HG02588 (cell line): ENCODE measurements around the gene DEPDC4.
"Not testable (repeated sequence)": the region's sequence is repeated elsewhere in the genome, so short reads cannot be mapped to it uniquely, and the experiment has no call there.

Experiments
- ATAC-seq: cut with Tn5 transposase; IDR thresholded peaks from one replicate; pipeline ENCODE4 v1.9.1; 2021; ENCODE audit warnings: mild to moderate bottlenecking, moderate library complexity; ENCODE audit not compliant: unreplicated experiment

DEPDC4 gene

DNA sequence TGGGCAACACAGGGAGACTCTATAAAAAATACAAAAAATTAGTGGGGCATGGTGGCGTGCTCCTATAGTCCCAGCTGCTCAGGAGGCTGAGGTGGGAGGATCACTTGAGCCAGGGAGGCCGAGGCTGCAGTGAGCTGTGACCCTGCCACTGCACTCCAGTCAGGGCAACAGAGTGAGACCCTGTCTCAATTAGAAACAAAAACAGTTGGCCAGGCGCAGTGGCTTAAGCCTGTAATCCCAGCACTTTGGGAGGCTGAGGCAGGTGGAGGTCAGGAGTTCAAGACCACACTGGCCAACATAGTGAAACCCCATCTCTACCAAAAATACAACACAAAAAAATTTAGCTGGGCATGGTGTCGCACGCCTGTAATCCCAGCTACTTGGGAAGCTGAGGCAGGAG, 1.8 kb downstream of the DEPDC4 start:
- ATAC-seq: not testable (repeated sequence)

DNA sequence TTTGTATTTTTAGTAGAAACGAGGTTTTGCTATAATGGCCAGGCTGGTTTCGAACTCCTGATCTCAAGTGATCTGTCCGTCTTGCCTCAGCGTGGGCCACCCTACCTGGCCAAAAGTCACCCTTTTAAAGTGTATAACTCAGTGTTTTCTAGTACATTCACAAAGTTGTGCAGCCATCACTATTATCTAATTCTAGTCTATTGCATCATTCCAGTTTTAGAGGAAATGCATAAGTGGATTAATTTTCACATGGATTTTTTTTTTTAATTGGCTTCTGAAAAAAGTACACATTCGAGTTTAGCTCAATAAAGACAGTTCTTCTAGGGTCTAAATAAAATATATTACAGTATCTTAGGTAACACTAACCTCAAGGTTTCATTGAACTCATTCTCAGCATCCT, 3.7 kb downstream of the DEPDC4 start:
- ATAC-seq: no peak

DNA sequence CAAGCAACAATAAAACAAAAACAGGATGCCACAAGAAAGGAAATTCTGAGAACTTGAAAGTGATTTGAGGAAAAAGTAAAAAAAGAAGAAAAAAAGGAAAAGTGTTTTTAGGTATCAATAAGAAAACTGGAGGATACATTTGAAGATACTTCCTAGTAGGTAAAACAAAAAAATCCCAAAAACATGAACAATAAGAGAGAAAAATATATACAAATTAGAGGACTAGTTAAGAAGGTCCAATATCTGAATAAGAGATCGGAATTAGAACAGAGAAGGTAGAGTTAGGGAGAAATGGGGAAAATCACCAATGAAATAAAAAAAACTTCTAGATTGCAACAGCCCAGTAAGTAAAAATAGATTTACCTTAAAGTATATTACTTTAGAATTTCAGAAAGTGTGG, 8.8 kb downstream of the DEPDC4 start:
- no peak for ATAC-seq

DNA sequence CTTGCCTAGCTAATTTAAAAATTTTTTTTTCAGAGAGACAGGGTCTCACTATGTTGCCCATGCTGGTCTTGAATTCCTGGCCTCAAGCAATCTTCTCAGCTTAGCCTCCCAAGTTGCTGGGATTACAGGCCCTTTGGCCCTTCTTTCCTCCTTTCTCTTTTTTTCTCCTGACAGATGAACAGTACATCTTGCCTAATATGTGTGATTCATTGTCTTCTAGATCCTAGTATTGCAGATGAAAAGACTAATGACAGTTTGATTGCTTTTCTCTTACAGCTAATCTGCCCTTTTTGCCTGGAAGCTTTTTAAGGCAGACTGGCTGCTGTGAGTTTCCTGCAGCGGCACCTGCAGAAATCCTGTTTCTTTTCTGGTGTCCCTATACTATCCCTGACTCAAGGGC, 12.0 kb downstream of the DEPDC4 start:
- no peak for ATAC-seq

DNA sequence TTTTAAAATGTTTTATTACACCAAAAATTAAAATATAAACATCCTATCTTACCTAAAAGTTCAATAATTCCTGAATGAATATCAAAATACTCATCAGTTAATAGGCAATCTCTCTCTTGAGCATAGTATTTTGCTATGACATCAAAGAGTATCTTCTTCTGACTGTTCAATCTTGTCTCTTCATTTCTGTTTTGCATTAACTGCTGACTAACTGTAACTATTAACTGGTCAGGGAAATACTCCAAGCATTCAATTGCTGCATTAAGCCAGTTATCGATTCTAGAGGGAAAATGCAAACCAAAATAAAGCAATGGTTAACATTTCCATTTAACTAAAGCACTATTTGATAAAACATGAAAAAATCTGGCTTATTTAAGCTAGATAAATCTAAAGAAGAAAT, 13.4 kb downstream of the DEPDC4 start:
- ATAC-seq: no peak

DNA sequence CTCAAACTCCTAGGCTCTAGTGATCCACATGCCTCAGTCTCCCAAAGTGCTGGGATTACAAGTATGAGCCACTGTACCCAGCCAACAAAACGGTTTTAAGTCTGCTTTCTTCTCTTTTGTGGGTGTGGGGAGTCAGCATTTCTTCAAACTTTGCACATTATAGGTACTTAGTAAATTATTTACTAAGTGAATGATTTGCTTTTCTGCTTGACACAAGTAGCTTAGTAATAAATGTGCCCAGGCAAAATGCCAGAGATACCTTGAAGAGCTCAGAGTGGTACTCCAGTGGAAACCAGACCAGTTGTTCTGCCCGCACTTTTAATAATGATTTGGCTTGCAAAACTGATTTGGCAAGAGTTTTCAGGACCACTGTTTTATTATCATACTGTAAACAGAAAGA, 15.0 kb downstream of the DEPDC4 start:
- ATAC-seq: no peak

DNA sequence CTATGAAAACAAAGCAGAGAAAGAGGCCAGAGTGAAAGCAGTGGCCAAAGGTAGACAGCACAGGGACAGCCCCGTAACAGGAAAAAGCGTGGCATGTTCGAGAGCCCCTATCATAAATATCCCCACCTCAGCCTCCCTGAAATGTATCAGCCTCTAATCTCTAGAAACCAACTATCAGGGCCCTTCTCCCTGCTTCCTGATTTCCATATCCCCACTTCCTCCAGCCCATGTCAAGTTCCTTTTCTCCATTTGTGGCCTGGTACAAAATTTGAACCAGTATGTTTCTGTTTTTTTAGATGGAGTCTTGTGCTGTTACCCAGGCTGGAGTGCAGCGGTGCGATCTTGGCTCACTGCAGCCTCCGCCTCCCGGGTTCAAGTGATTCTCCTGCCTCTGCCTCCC, 16.9 kb downstream of the DEPDC4 start:
- ATAC-seq: no peak

DNA sequence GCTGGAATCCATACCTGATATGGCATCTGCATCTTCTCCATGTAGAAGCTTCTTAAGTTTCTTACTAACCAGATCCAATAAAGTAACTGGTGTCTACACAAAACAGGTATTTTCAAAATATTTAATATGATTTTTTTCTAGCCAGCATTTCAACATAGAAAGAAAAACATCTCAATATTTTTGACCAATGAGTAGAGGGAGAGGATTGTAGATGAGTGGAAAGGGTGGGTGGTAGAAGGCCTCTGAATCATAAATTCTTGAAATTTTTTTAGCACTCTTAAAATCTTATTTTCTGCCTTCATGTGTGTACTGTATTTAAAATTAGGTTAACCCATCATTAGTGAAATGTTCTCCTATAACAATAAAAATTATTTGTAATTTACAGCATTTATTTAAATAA, 18.0 kb downstream of the DEPDC4 start:
- ATAC-seq: no peak

DNA sequence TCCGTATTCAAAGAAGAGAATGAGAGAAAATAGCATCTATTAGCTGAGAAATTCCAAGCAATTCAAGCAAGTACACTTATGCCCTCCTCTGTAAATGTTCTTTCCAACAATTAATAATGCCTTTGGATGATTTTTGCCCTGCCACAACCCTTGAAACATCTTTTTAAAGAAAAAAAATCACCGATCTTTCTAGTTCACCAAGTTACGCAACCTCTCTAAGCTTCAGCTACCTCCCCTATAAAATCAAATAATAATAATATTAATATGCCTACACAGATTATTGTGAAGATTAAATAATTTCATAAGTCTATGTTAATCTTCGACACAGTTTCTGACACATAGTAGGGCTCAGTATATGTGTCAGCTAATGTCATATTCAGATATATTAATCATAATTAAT, 19.1 kb downstream of the DEPDC4 start:
- ATAC-seq: no peak

DNA sequence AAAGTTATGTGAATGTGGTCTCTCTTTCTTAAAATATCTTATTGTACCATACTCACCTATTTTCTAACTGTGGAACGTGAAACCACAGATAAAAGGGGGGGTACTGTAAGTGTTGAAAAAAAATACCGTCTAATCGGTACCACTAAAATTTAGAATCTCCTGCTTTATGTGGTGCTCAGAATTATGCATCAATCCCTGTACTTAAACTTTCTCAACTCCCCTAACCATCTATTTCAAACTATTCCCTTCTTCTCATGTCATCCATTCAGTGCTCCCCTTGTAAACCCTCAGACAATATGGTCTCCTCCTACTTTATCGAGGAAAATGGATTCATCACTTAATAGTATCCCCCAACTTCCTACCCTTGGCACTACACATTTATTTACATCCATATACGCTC, 23.7 kb downstream of the DEPDC4 start:
- ATAC-seq: no peak

DNA sequence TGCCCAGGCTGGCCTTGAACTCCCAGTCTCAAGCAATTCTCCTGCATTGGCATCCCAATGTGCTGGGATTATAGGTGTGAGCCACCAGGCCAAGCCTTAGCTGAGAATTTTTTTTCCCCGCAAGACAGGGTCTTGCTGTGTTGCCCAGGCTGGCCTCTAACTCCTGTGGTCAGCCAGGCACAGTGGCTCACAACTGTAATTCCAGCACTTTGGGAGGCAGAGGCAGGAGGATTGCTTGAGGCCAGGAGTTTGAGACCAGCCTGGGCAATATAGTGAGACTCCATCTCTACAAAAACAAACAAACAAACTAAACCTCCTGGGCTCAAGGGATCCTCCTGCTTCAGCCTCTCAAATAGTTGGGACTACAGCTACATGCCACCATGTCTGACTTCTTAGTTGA, 27.3 kb downstream of the DEPDC4 start:
- no peak for ATAC-seq

DNA sequence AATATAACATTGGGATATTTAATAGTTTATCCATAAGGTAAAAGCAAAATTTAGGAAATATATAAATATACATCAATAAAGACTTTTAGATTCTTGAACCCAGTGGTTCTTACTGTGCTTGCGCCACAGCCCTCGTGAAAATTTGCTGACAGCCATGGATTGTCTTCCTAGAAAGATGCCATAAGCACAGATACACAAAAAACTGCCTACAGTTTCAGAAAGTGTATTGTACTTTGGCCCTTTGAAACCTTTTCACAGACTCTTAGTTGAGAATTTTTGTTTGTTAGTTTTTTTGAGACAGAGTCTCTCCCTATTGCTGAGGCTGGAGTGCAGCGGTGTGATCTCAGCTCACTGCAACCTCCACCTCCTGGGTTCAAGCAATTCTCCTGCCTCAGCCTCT, 28.1 kb downstream of the DEPDC4 start:
- no peak for ATAC-seq

DNA sequence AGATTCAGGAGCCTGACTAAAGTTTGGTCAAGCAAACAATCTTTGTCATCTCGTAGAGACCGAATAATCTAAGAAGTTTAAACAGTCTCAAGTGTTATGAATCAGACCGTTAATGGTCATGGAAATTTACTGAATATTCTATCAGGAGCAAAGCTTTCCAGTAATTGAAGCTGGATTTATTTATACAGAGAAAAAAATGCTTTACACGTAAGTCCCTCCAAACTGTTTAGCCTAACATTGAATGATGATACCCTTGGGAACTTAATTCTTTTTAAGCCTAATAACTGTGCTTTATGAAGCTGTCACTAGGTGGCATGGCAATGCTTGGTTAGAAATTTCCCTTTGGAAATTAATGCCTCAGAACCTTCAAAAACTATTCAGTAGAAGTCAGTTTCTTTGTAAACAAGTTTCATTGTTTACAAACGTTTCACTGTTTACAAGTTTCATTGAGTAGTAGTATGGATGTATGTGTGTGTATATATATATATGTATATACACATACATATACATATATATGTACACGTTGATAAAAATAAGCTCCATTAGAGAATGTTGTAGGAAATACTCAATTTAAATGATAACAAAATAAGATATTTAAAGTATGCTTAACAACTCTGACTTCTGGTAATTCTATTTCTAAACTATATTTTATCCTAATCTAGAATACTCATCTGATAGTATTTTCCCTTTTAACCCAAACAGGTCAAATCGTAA, 32.1 kb downstream of the DEPDC4 start:
- ATAC-seq: no peak

DNA sequence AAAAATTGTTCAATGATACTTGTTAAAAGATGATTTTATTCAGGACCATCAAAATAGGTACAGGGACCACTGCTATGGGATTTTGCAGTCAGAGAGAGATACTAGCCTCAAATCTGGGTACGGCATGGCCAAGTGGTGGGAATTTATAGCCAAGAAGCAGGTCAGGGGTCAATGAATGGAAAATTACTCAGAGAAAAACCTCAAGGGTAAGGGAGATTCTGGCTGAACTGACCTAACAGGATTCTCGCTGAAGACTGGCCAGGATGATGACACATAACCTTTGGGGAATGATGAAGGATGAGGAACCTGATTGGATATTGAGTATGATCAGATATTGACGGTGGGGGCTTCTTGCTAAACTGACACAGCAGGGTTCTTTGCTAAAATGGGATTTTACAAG, 32.7 kb downstream of the DEPDC4 start:
- ATAC-seq: no peak

DNA sequence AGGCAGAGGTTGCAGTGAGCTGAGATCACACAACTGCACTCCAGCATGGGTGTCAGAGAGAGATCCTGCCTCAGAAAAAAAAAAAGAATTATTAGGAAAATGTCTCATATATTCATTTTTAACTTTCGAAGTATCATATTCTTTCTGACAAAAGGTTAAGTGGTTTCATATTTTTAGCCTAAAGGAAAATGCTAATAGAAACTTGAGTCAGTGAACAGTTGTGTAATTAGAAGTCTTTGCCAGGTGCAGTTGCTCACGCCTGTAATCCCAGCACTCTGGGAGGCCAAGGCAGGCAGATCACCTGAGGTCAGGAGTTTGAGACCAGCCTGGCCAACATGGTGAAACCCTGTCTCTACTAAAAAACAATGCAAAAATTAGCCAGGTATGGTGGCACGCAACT, 35.0 kb downstream of the DEPDC4 start:
- ATAC-seq: not testable (repeated sequence)

DNA sequence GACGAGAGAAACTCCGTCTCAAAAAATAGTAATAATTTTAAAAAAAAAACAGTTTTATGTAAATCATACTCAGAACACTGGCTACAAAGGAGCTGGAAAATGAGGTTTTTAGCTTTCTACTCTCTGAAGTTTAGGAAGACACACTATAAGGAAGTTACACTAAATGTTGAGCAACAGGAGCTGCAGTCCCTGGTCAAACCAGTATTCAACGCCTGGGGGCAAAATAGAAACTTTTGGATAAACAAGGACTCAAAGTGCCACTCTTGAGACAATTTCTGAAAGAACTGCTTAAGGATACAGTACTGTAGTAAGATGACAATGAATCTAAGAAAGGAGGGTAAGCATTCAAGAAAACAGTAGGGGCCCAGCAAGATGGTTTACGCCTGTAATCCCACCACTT, 37.0 kb downstream of the DEPDC4 start:
- ATAC-seq: no peak

DNA sequence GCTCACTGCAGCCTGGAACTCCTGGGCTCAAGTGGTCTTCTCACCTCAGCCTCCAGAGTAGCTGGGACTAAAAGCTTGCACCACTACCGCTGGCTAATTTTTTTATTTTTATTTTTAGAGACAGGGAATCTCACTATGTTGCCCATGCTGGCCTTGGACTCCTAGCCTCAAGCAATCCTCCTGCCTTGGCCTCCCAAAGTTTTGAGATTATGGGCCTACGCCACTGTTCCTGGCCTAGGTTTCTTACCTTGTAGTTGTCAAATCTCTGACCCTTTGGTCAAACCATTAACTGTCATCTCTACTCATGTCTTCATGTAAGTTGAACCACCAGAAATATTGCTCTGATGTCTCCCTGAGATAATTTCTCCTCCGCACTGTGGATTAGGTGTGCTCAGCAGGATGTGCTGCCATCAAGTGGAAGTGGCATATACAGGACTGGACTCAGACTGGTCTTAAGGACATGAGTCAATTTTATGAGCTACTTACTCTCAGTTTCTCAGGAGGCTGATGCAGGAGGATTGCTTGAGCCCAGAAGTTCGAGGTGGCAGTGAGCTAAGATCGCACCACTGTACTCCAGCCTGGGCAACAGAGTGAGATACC, 37.7 kb downstream of the DEPDC4 start:
- ATAC-seq: no peak

DNA sequence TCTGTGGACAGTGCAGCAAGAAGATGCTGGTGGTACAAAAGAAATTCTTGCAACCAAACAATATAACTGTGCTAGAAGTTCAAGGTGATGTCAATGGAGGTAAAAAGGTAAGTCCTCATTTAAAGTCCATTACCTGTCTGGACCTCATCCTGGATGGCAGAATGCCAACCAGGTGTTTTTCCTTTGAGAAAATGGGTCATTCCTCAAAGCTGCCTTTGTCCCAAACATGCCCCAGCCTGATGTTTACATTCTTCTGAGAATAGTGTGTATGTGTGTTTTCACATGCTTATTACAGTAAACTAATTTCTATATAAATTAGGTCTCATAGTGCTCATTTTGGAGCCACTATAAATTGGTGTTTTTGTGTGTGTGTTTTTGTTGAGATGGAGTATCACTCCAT, 41.4 kb downstream of the DEPDC4 start:
- ATAC-seq: no peak

DNA sequence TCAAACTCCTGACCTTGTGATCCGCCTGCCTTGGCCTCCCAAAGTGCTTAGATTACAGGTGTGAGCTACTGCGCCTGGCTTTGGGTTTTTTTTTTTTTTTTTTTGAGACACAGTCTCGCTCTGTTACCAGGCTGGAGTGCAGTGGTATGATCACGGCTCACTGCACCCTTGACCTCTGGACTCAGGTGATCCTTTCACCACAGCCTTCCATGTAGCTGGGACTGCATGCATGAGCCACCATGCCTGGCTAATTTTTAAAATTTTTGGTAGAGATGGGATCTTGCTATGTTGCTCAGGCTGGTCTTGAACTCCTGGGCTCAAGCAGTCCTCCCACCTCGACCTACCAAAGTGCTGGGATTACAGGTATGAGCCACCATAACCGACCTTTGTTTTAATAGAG, 44.7 kb downstream of the DEPDC4 start:
- ATAC-seq: not testable (repeated sequence)

DNA sequence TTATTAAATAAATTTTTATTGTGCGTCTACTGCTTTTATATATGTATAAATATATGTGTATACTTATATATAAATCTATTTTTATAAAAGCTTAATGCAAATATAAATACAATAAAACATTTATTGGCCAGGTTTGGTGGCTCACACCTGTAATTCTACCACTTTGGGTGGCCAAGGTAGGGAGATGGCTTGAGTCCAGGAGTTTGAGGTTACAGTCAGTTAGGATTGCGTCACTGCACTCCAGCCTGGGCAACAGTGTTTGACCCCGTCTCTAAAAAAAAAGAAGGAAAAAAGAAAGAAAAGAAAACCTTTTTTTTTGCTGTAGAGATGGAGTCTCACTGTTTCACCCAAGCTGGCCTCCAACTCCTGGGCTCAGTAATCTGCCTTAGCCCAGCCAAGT, 45.4 kb downstream of the DEPDC4 start:
- no peak for ATAC-seq

DNA sequence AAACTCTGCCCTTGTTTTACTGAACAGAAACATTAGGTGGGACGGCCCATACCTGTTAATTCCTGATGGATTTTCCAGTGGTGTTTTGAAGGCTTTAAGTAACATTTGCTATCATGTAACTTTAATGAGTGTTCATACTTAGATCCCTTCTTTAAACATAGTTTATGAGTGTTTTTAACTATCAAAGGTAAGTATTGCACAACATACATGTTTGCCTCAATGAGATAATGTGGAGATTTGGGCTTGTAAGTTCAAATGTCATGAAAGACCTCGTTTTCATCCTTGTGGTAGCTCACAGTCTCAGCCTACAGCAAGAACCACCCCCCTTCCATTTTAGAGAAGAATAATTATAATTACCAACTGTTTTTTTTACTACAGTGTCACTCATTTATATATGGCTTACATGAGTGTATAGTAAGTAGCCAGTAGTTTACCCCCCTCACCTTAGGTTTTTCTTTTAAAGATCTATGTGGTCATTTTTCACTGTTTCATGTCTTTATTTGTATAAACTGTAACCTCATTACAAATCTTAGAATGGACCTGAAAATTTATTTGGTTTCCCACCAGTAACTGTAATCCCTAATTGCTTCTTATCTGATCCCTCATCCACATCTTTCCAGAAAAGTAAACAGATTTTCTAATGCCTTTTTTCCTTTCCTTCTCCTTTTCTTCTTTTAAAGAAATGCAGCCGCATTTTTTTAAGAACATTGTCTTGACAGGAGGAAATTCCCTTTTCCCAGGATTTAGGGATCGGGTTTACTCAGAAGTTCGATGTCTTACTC, 47.4 kb downstream of the DEPDC4 start:
- no peak for ATAC-seq

DNA sequence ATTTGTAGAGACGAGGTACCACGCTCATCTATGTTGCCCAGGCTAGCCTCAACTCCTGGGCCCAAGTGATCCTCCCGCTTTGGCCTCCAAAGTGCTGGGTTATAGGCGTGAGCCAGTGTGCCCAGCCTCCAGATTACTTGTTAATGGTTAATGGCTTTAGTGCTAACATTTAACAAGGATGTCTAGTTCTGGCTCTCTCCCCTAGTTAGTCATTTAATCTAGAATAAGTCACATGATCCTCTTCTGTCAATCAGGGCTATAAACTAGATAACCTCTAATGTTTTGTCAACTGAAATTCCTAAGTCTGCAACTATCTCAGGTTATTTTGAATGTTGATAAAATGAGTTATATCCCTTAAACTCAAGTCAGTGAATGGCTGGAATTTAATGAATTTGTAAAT, 50.5 kb downstream of the DEPDC4 start:
- no peak for ATAC-seq
